Raji (cell line): Measurements from ENCODE around the gene AZIN2.

Experiments
- POLR2A ChIP-seq: IDR thresholded peaks from 2 replicates; pipeline ENCODE4 v1.6.1; 2011; ENCODE audit warnings: low read depth, low read length, control low read depth; ENCODE audit not compliant: insufficient read depth

The AZIN2 gene

GRCh38 chr1:33049371-33049770, 31.6 kb upstream of the AZIN2 start:
- no peak for TF ChIP-seq POLR2A

DNA sequence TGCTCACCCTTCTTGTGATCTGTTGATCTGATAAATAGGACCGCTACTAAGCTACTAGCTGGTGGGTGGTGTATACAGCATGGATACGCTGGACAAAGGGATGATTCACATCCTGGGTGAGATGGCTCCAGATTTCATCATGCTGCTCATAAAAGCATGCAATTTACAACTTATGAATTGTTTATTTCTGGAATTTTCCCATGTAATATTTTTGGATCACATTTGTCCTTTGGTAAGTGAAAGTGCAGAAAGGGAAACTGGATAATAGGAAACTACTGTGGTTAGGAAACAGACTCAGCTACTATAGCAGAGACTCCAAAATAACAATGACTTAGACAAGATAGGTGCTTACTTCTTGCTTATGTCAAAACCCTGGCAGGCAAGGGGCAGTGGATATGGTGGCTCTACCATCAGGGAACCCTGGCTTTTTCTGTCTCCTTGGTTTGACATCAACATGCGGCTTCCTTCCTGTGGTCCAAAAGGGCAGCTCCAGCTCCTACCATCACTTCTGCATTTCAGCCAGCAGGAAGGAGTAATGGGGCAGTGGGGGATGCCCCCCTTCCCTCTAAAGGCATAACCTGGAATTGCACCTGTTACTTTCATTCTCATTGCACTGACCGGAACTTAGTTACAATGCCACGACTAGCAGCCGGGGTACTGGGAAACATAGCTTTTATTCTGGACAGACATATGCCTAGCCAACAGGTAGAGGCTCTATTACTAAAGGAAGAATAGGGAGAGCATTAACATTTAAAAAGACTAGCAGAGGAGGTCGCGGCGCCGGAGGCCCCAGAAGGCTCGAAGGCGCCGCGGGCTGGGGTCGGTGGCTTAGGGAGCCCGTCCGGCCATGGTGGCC, 30.5 kb upstream of the AZIN2 start:
- TF ChIP-seq POLR2A: no peak

GRCh38 chr1:33055210-33056008, 25.5 kb upstream of the AZIN2 start:
- no peak for TF ChIP-seq POLR2A

- TF ChIP-seq POLR2A: no peak
Observed at GRCh38 chr1:33056426-33056825, 24.5 kb upstream of the AZIN2 start.

DNA sequence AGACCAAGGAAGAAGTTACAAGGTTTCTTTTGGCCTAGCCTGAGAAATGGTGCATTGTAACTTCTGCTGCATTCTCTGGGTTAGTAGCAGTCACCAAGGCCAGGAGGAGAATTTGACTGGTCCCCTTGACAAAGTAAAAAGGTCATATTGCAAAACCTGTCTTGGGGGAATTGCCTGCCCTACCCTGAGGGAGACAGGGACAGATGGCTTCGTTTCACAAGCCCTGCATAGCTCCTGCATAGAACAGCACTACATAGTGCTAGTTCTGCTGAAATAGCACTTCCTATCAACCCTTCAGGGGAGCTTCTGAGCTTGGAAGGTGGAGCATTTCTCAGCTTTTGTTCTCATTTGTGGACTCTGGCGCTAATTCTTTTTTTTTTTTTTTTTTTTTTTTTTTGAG, 23.9 kb upstream of the AZIN2 start:
- no peak for TF ChIP-seq POLR2A

DNA sequence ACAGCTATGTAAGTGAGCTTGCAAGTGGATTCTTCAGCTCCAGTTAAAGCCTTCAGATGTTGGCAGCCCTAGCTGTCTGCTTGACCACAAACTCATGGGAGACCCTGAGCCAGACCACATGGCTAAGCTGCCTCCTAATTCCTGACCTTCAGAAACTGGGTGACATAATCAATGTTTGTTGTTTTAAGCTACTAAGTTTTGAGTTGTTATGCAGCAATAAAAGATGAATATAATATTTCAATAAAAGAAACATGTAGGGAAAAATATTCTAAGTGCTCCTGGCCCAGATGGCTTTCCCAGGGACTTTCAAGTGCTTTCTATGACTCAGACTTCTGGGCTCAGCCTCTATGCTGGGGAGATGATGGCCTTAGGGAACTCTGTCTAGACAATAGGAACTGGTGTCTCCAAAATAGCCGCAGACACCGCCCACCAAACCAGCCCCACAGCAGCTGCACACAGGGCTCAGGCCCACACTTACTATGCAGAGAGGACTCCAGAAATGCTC, 20.3 kb upstream of the AZIN2 start:
- TF ChIP-seq POLR2A: no peak

DNA sequence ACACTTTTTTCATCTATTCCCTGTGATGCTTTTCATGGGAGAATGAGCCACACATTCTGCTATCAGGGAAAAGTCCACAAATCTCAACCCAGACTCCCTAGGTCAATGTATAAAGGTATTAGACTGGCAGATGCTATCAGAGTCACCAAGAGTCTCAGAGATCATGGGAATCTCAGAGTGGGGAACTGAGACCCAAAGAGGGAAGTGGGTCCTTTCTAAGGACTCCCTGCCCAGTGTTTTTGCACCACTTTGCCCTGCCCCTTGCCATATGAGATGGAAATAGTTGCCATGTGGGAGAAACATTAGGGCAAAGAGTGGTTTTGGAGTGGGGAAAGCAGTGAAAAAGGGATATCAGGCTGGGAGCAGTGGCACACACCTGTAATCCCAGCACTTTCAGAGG, 19.1 kb upstream of the AZIN2 start:
- no peak for TF ChIP-seq POLR2A

DNA sequence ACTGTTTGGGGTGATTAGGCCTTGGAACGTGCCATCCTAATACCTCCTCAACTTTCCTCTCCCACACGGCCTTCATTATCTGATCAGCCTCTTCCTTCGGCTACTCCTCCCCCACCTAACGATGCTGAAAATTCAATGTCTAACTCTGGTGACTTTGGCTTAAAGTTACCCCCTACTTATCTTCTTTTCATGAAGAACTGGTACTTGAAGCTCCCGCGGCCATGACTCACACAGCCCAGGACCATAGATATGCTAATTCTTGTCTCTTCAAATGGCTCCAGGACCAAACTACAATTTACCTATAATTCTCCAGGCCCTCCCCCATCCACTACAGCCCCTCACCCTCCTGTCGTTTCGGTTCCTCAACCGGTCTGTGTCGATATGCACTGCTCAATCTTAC, 15.7 kb upstream of the AZIN2 start:
- no peak for TF ChIP-seq POLR2A

DNA sequence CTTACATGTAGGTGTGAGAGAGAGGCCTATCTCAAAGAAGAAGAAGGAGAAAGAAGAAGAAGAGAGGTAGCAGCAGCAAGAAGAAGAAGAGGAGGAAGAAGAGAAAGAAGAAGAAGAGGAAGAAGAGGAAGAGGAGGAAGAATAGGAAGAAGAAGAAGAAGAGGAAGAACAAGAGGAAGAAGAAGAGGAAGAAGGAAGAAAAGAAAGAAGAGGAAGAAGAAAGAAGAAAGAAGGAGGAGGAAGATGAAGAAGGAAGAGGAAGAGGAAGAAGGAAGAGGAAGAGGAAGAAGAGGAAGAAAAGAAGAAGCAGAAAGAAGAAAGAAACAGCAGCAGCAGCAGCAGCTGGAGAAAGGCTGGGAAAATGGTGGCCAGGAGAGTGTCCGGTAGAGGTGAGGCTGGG, 10.3 kb upstream of the AZIN2 start:
- TF ChIP-seq POLR2A: no peak

- no peak for TF ChIP-seq POLR2A
Observed at GRCh38 chr1:33072707-33073106, 8.2 kb upstream of the AZIN2 start.

DNA sequence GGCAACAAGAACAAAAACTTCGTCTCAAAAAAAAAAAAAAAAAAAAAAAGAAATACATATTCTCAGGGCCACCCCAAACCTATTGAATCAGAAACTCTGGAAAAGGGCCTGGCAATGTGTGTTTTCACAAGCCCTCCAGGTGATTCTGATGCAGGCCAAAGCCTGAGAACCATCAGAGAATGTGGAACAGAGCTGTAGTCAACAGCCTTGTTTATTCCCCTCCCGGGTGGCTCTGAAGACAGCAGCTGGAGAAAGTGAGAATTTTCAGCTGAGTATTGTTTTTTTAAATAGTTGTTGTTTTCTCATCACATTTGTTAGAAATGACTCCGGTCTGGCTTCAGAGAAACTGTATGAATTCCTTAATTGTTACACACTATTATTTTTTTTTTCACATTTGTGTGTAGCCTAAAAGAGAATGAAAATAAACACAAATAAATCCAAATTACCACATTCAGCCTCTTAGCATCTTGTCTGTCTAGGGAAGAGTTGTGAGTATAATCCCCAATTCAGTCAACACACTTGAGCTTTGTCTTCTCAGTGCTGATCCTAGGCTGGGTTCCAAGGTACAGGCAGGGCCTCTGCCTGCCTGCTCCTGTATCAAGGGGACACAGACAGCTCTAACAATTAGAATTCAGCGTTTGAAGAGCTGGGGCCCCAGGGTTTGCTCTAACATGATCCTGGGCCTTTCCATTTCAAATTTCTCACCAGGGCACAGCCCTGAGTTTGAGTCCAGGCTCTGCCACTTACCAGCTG, 6.6 kb upstream of the AZIN2 start:
- TF ChIP-seq POLR2A: no peak

- no peak for TF ChIP-seq POLR2A
Observed at GRCh38 chr1:33078030-33078591, 2.8 kb upstream of the AZIN2 start.

DNA sequence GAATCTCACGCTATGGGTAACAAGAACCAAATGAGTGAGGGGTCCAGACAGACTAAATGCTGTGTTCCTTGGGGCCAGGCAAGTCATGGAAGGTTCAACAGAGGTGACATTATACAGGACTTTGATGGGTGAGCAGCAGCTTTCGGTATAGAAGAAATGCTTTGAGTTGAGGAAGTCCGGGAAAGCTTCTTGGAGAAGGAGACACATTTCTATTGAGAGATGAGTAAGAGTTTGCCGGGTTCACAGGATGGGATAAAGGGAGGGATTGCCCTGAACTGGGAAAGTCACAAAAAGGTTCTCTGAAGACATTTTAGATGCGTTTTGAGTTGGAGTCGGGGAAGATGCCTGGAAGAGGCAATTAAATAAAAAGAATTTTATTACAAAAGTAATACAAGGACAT, 580 bp upstream of the AZIN2 start:
- no peak for TF ChIP-seq POLR2A

DNA sequence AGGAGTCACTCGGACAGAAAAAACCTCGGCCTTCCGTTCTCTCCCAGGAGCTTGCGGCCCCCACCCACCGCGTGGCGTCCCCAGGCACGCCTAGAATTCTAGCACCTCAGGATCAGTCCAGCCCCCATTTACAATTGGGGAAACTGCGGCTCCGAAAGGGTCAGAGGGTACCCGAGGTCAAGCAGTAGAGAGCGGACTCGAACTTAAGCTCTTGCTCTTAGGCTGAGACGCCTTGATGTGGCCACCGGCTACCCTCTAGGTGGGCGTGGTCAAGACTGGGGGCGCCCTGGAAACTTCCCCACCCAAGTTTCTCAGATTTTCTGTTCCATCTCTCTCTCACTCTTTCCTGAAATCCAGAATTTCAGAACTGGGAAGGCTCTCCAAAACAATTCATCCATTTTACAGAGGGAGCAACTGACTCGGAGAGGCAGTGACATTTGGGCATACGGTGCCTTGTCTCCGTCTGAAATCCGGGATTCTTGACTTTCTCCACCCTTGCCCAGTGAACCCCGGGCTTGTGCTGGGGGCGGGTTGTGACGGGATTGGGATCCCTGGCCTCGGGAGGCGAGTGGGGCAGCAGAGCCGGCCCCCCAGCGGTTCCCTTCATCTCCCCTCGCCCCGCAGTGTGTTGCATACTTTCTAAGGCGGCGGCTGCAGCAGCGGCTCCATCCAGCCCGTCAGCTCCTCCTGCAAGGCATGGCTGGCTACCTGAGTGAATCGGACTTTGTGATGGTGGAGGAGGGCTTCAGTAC, 777 bp downstream of the AZIN2 start:
- no peak for TF ChIP-seq POLR2A
